ENCODE measurements around the gene MAT1A. TPM values are rescaled to one million over a fixed set of nuclear protein-coding genes. Genes with fewer than 3 reads are reported as not detected.
"Not testable (repeated sequence)": the region's sequence is repeated elsewhere in the genome, so short reads cannot be mapped to it uniquely, and the experiment has no call there.

The MAT1A gene
- total RNA-seq, result under 0.01 TPM

- peak in 1 of 3 donors; percentile 41 for DNase-seq (ENCODE audit: low read depth in 2 of 3, low spot score in 2 of 3)
Observed at GRCh38 chr10:80289451-80290287, at the start of gene MAT1A. MAT1A (minus strand) TSS chr10:80289658; CDS start chr10:80289423, 235 bp downstream.

GRCh38 chr10:80333983-80334382, 44.5 kb upstream of the MAT1A start:
- DNase-seq (ENCODE audit: low read depth in 2 of 3, low spot score in 2 of 3), result no peak

- no peak for DNase-seq (ENCODE audit: low read depth in 2 of 3, low spot score in 2 of 3)
Observed at GRCh38 chr10:80324891-80325364, 35.5 kb upstream of the MAT1A start.

- peak in 1 of 3 donors; percentile 1 for DNase-seq (ENCODE audit: low read depth in 2 of 3, low spot score in 2 of 3)
Observed at GRCh38 chr10:80324086-80324485, 34.6 kb upstream of the MAT1A start.

GRCh38 chr10:80323311-80323710, 33.9 kb upstream of the MAT1A start:
- no peak for DNase-seq (ENCODE audit: low read depth in 2 of 3, low spot score in 2 of 3)

- DNase-seq (ENCODE audit: low read depth in 2 of 3, low spot score in 2 of 3), result no peak
Observed at GRCh38 chr10:80322711-80323110, 33.3 kb upstream of the MAT1A start.

- no peak for DNase-seq (ENCODE audit: low read depth in 2 of 3, low spot score in 2 of 3)
Observed at GRCh38 chr10:80322158-80322557, 32.7 kb upstream of the MAT1A start.

GRCh38 chr10:80321183-80321582, 31.7 kb upstream of the MAT1A start:
- DNase-seq (ENCODE audit: low read depth in 2 of 3, low spot score in 2 of 3), result no peak

GRCh38 chr10:80320377-80320776, 30.9 kb upstream of the MAT1A start:
- DNase-seq (ENCODE audit: low read depth in 2 of 3, low spot score in 2 of 3), result no peak

- DNase-seq (ENCODE audit: low read depth in 2 of 3, low spot score in 2 of 3), result no peak
Observed at GRCh38 chr10:80319725-80320290, 30.4 kb upstream of the MAT1A start.

- no peak for DNase-seq (ENCODE audit: low read depth in 2 of 3, low spot score in 2 of 3)
Observed at GRCh38 chr10:80319318-80319717, 29.9 kb upstream of the MAT1A start.

- DNase-seq (ENCODE audit: low read depth in 2 of 3, low spot score in 2 of 3), result no peak
Observed at GRCh38 chr10:80318742-80319141, 29.3 kb upstream of the MAT1A start.

GRCh38 chr10:80315391-80315790, 25.9 kb upstream of the MAT1A start:
- DNase-seq (ENCODE audit: low read depth in 2 of 3, low spot score in 2 of 3), result no peak

- no peak for DNase-seq (ENCODE audit: low read depth in 2 of 3, low spot score in 2 of 3)
Observed at GRCh38 chr10:80313523-80313922, 24.1 kb upstream of the MAT1A start.

- not testable (repeated sequence) for DNase-seq (ENCODE audit: low read depth in 2 of 3, low spot score in 2 of 3)
Observed at GRCh38 chr10:80305989-80306388, 16.5 kb upstream of the MAT1A start.

GRCh38 chr10:80296942-80297341, 7.5 kb upstream of the MAT1A start:
- DNase-seq (ENCODE audit: low read depth in 2 of 3, low spot score in 2 of 3), result no peak

GRCh38 chr10:80292607-80293239, 3.3 kb upstream of the MAT1A start:
- no peak for DNase-seq (ENCODE audit: low read depth in 2 of 3, low spot score in 2 of 3)

- no peak for DNase-seq (ENCODE audit: low read depth in 2 of 3, low spot score in 2 of 3)
Observed at GRCh38 chr10:80290474-80291220, 1.2 kb upstream of the MAT1A start.

- no peak for DNase-seq (ENCODE audit: low read depth in 2 of 3, low spot score in 2 of 3)
Observed at GRCh38 chr10:80288849-80289248, 609 bp downstream of the MAT1A start.

- DNase-seq (ENCODE audit: low read depth in 2 of 3, low spot score in 2 of 3), result no peak
Observed at GRCh38 chr10:80284522-80284921, 4.9 kb downstream of the MAT1A start.

All from hematopoietic multipotent progenitor cell (in vitro differentiated cells).